Upper lobe of left lung (tissue), 6 donors: Measurements from ENCODE around the gene IGFN1. TPM values are rescaled to one million over a fixed set of nuclear protein-coding genes. Genes with fewer than 3 reads are reported as not detected.
A peak's percentile ranks its signal among the peaks of the same experiment; 100 is the strongest.

ENCODE experiments used
- ATAC-seq, 2 donors: fragments of 200-7000 bp; cut with Tn5 transposase; one replicate each; pipeline ENCODE4 v1.9.1; 2022; ENCODE audit warnings: mild to moderate bottlenecking in 2 of 2, moderate library complexity in 2 of 2; ENCODE audit not compliant: low FRiP score in 2 of 2
- DNase-seq, 2 donors: peaks; one replicate each; pipeline ENCODE4 v3.0.0-alpha.2; 2019 to 2020
- H3K27ac ChIP-seq, 4 donors: fragments of 200-600 bp; sonication (generic); one replicate each; pipeline ENCODE4 v1.5.1; 2016 to 2019
- H3K27me3 ChIP-seq, 4 donors: fragments of 200-600 bp; sonication (generic); one replicate each; pipeline ENCODE4 v1.5.1; 2017 to 2019
- H3K36me3 ChIP-seq, 4 donors: fragments of 200-600 bp; sonication (generic); one replicate each; pipeline ENCODE4 v1.5.1; 2016 to 2019
- H3K4me1 ChIP-seq, 4 donors: fragments of 200-600 bp; sonication (generic); one replicate each; pipeline ENCODE4 v1.5.1; 2018 to 2019
- H3K4me3 ChIP-seq, 4 donors: fragments of 200-600 bp; sonication (generic); one replicate each; pipeline ENCODE4 v1.5.1; 2017 to 2019; ENCODE audit warnings: mild to moderate bottlenecking in 2 of 4, moderate library complexity in 1 of 4
- H3K9me3 ChIP-seq, 4 donors: fragments of 200-600 bp; sonication (generic); one replicate each; pipeline ENCODE4 v1.5.1; 2018 to 2019
- CTCF ChIP-seq, 6 experiments: fragments of 450-650 bp in 4 of 6; fragments of 200-600 bp in 2 of 6; sonication (generic) in 2 of 6; IDR thresholded peaks; one replicate each; pipeline ENCODE4 v1.5.1; 2016 to 2019; ENCODE audit warnings: antibody characterized with exemption in 6 of 6
- EP300 ChIP-seq, 4 donors: sonication (generic); formaldehyde crosslinking; IDR thresholded peaks; one replicate each; pipeline ENCODE4 v1.5.1; 2017; ENCODE audit warnings: antibody characterized with exemption in 4 of 4, control low read depth in 2 of 4
- POLR2A ChIP-seq, 4 donors: fragments of 450-650 bp; IDR thresholded peaks; one replicate each; pipeline ENCODE4 v1.5.1; 2016 to 2017; ENCODE audit warnings: antibody characterized with exemption in 4 of 4, mild to moderate bottlenecking in 2 of 4
- POLR2AphosphoS5 ChIP-seq, 2 donors: sonication (generic); formaldehyde crosslinking; IDR thresholded peaks; one replicate each; pipeline ENCODE4 v1.5.1; 2017; ENCODE audit warnings: antibody characterized with exemption in 2 of 2
- WGBS, 2 donors: methylation state at CpG; one replicate each; pipeline ENCODE4 v1.1.5; 2017 to 2018; 5-methylcytosine and 5-hydroxymethylcytosine counted together
- total RNA-seq, 6 donors: library from RNA; depleted of rRNA in 4 of 6; stranded (reverse); fragments of >200 nt in 4 of 6; gene quantifications; one replicate each; pipeline versions ENCODE4 v1.1.0 to v1.2.1, GENCODE V29; 2016 to 2021
- donor health status: DM: no; HTN: no; CAD: no; lungs with moderate emphysema.
- donor health status: DM: no; HTN: yes; CAD: no; lungs with severe emphysema.

The IGFN1 gene
- total RNA-seq, 6 donors from 2014 or later: 0.11 to 6.3 (median 0.79) TPM; not detected in 2

GRCh38 chr1:201214886-201215285, 24.3 kb downstream of the IGFN1 start:
- 84 to 92% methylated on average over 2 to 5 of the region's 5 CpGs for WGBS, 2 donors
- H3K27ac ChIP-seq: no peak overlapping the region
- H3K9me3 ChIP-seq: no peaks in the 10 kb centered on the region
- no peaks in the 10 kb centered on the region for H3K4me1 ChIP-seq
- H3K36me3 ChIP-seq: no peaks in the 10 kb centered on the region
- no peak overlapping the region for H3K4me3 ChIP-seq
- DNase-seq (no peak), ATAC-seq (no peak)
- TF ChIP-seq POLR2AphosphoS5 (IDR thresholded peaks at IDR 0.05) (no peak), POLR2A (IDR thresholded peaks at IDR 0.05) (no peak)
- no peaks in the 10 kb centered on the region for H3K27me3 ChIP-seq

- H3K4me1 ChIP-seq: no peaks in the 10 kb centered on the region
- no peak for TF ChIP-seq POLR2AphosphoS5 (IDR thresholded peaks at IDR 0.05)
- TF ChIP-seq POLR2A (IDR thresholded peaks at IDR 0.05): no peak
- no peak for TF ChIP-seq EP300 (IDR thresholded peaks at IDR 0.05)
- no peak for TF ChIP-seq CTCF (IDR thresholded peaks at IDR 0.05)
- no peak overlapping the region for H3K27ac ChIP-seq
- WGBS, 2 donors: 91 to 93% methylated on average over 6 to 12 of the region's 12 CpGs
- ATAC-seq: no peak
- H3K4me3 ChIP-seq: no peak overlapping the region
- H3K27me3 ChIP-seq: no peaks in the 10 kb centered on the region
- H3K9me3 ChIP-seq: no peaks in the 10 kb centered on the region
- H3K36me3 ChIP-seq: no peaks in the 10 kb centered on the region
- DNase-seq: peak in 1 of 2 donors; percentile 50
Measured at GRCh38 chr1:201215531-201216357, 25.1 kb downstream of the IGFN1 start.

GRCh38 chr1:201216395-201217085, 25.9 kb downstream of the IGFN1 start:
- Histone ChIP-seq H3K27ac (no peak overlapping the region), H3K36me3 (no peaks in the 10 kb centered on the region), H3K9me3 (no peaks in the 10 kb centered on the region), H3K27me3 (no peaks in the 10 kb centered on the region), H3K4me3 (no peak overlapping the region), H3K4me1 (no peaks in the 10 kb centered on the region)
- ATAC-seq (peak in 1 of 2 donors; percentile 3), DNase-seq (peak in 1 of 2 donors; percentile 57)
- no peak for TF ChIP-seq POLR2AphosphoS5 (IDR thresholded peaks at IDR 0.05)
- 76 to 79% methylated on average over 4 to 18 of the region's 20 CpGs for WGBS, 2 donors

- no peak overlapping the region for H3K4me3 ChIP-seq
- no peaks in the 10 kb centered on the region for H3K4me1 ChIP-seq
- no peak for TF ChIP-seq POLR2AphosphoS5 (IDR thresholded peaks at IDR 0.05)
- TF ChIP-seq CTCF (IDR thresholded peaks at IDR 0.05): no peak
- no peak for TF ChIP-seq POLR2A (IDR thresholded peaks at IDR 0.05)
- TF ChIP-seq EP300 (IDR thresholded peaks at IDR 0.05): no peak
- no peak overlapping the region for H3K27ac ChIP-seq
- H3K36me3 ChIP-seq: no peaks in the 10 kb centered on the region
- H3K9me3 ChIP-seq: no peaks in the 10 kb centered on the region
- no peaks in the 10 kb centered on the region for H3K27me3 ChIP-seq
- WGBS, 2 donors: 95 to 97% methylated on average over 6 to 14 of the region's 14 CpGs
- peak in 1 of 2 donors; percentile 80 for DNase-seq
- ATAC-seq: no peak
Measured at GRCh38 chr1:201217146-201217545, 26.5 kb downstream of the IGFN1 start.

- ATAC-seq (no peak), DNase-seq (no peak)
- Histone ChIP-seq H3K9me3 (no peaks in the 10 kb centered on the region), H3K36me3 (no peaks in the 10 kb centered on the region), H3K4me1 (no peaks in the 10 kb centered on the region), H3K4me3 (no peak overlapping the region), H3K27ac (no peak overlapping the region), H3K27me3 (no peaks in the 10 kb centered on the region)
- TF ChIP-seq CTCF (IDR thresholded peaks at IDR 0.05): no peak
- TF ChIP-seq POLR2A (IDR thresholded peaks at IDR 0.05): no peak
- TF ChIP-seq EP300 (IDR thresholded peaks at IDR 0.05): no peak
- TF ChIP-seq POLR2AphosphoS5 (IDR thresholded peaks at IDR 0.05): no peak
- 83 to 92% methylated on average over 3 of the region's 3 CpGs for WGBS, 2 donors
Measured at GRCh38 chr1:201217851-201218250, 27.2 kb downstream of the IGFN1 start.
